Stimulated activated naive CD4-positive, alpha-beta T cell treated with Interleukin-2 at 50 U/mL for 16 hours (primary cell): ENCODE results near the gene MUTYH.
"Not testable (repeated sequence)": the region's sequence is repeated elsewhere in the genome, so short reads cannot be mapped to it uniquely, and the experiment has no call there.

Source experiments
- DNase-seq: peaks from one replicate; lab custom pipeline; 2025; lab: John Stamatoyannopoulos, UW

The MUTYH gene

DNA sequence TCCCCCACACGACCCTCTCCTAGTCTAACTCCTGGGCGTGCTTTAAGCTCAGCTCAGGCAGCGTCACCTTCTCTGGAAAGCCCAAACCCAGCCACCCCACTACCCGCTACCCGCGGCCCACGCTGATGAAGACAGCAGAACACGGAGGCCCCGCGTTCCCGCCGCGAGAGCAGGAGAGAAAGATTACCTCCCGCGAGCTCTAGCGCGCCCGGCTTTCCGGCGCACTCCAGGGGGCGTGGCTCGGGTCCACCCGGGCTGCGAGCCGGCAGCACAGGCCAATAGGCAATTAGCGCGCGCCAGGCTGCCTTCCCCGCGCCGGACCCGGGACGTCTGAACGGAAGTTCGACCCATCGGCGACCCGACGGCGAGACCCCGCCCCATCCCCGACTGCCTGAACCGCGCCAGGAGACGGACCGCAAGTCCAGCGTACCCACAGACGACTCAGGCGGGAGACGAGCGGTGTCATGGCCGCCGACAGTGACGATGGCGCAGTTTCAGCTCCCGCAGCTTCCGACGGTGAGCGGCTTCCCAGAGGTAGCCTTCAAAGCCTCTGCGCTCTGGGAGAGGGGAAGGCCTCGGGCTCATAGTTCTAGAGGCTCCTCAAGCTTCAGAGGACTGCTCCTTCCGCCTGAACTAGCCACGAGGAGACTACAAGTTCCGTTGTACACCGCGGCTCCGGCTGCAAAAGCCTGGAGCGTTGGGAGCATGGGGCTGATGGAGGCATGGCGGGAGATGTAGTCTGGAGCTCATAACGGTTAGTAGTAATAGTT, at the start of gene MUTYH, which contains the start of gene TOE1:
Gene MUTYH (minus strand): TSS at position 652 of the 770 bp plus-strand sequence. CDS start 5,935 bp downstream, outside the sequence.
Gene TOE1 (plus strand): TSS at position 382 of the 770 bp plus-strand sequence. CDS start 83 bp downstream, at position 465.
- DNase-seq, result peak; percentile 93

- DNase-seq, result no peak
Measured at GRCh38 chr1:45386219-45386618, 46.0 kb upstream of the MUTYH start.

DNA sequence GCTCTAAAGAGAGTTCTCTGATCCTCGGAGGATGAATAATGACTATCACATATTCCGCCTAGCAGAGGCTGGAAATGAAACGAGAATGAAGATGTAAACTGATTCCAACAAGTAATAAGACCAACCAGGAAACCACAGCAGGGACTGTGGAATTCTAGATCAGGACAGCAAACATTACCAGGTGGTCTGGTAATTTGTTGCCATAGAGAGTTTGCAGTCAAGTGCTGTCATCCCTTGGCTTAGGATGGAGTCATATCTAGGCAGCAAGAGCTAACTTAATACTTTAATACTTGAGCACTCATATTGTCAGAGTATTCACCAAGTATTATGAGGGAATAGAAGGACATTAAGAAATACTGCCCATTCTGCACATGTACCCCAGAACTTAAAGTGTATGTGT, 45.1 kb upstream of the MUTYH start:
- no peak for DNase-seq

DNA sequence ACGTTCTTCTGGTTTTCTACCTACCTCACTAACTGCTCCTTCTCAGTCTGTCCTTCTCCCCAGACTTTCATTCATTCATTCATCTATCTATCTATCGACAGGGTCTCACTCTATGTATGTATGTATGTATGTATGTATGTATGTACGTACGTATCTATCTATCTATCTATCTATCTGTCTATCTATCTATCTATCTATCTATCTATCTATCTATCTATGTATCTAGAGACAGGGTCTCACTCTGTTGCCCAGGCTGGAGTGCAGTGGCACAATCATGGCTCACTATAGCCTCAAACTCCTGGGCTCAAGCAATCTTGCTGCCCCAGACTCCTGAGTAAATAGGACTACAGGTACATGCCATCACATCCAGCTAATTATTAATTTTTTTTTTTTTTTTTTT, 44.0 kb upstream of the MUTYH start:
- DNase-seq, result not testable (repeated sequence)

DNA sequence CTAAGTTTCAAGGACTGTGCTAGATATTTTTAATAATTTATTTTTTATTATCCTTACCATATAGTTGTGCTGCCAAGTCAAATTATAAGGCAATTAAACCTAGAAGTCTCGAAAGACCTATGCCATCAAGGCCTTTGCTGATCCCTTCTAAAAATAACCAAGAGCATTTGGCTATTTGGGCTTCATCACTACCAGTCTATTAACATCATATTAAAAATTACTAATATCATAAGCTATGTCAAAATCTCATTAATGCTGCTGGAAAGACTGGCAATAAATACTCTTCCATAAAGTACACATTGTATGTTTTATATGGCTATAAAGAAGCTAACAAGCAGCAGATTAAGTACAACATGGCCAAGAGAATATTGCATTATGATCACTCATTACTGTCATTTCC, 43.0 kb upstream of the MUTYH start:
- no peak for DNase-seq

DNA sequence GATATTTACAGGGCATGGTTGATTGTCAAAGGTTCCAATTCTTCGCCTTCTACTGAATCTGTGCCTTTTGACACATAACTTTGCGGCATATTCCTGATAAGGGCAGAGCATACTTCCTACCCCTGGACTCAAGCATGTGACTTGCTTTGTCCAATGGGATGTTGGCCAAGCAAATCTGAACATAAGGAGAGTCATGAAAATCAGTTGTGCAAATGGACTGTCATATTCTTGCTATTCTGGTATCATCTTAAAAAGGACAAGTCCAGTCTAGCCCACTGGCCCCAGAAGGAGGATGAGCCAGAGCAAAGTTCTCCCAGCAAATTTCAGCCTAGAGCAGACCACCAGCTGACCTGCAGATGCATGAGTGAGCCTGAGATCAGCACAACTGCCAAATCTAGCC, 41.0 kb upstream of the MUTYH start:
- no peak for DNase-seq

GRCh38 chr1:45380730-45381129, 40.5 kb upstream of the MUTYH start:
- no peak for DNase-seq

DNA sequence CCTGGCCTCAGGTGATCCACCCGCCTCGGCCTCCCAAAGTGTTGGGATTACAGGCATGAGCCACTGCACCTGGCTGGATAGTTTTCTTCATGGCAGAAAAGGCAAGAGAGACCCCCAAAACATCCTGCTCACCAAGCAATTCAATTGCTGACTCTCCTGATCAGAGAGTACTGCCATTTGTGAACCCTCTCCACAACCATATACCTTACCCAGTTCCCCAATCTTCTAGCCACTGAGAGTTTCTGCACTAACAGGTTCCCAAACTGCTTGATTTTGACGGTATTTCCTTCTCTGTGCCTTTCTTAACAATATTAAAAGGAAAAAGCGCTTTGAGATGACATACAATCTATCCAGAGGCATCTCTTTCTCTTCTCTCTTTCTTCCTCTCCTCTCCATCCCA, 39.9 kb upstream of the MUTYH start:
- no peak for DNase-seq

- DNase-seq, result no peak
Measured at GRCh38 chr1:45379524-45379923, 39.3 kb upstream of the MUTYH start.

GRCh38 chr1:45378184-45378583, 37.9 kb upstream of the MUTYH start:
- no peak for DNase-seq

- DNase-seq, result no peak
Measured at GRCh38 chr1:45375104-45376090, 35.2 kb upstream of the MUTYH start.

DNA sequence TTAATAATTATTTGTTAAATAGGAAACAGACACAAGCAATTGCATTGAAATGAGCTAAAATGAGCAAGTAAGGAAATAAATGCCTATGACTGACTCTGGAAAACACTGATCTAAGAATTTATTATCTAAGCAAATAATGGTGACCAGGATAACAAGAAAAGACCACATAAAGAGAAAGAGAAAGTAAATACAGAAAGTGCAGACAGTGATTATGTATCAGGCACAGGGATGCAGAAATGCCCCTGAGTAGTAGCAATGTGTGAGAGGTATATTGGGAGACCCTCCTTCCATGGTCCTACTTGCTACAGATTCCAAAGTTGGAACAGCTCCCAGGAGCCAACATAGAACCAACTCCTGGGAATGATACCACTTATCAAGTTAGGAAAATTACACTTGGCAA, 33.3 kb upstream of the MUTYH start:
- DNase-seq, result no peak

DNA sequence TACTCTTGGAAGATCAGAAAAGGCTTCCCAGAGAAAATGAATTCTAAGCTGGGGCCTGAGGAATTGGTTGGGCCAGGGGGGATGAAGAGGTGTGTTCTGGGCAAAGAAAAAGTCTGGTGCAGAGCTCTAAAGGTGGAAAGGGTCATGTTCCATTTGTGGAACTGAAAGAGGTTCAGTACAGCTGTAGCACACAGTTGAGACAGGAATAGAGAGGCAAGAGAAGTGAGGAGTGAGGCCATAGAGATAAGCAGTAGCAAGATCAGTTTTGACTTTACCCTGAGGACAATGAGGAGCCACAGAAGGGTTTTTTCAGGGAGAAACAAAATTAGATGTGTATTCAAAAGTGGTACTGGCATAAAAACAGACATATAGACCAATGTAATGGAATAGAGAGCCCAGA, 30.3 kb upstream of the MUTYH start:
- DNase-seq, result no peak

- no peak for DNase-seq
Measured at GRCh38 chr1:45365051-45365450, 24.8 kb upstream of the MUTYH start.

- DNase-seq, result no peak
Measured at GRCh38 chr1:45364294-45364693, 24.1 kb upstream of the MUTYH start.

- not testable (repeated sequence) for DNase-seq
Measured at GRCh38 chr1:45360981-45361380, 20.7 kb upstream of the MUTYH start.

DNA sequence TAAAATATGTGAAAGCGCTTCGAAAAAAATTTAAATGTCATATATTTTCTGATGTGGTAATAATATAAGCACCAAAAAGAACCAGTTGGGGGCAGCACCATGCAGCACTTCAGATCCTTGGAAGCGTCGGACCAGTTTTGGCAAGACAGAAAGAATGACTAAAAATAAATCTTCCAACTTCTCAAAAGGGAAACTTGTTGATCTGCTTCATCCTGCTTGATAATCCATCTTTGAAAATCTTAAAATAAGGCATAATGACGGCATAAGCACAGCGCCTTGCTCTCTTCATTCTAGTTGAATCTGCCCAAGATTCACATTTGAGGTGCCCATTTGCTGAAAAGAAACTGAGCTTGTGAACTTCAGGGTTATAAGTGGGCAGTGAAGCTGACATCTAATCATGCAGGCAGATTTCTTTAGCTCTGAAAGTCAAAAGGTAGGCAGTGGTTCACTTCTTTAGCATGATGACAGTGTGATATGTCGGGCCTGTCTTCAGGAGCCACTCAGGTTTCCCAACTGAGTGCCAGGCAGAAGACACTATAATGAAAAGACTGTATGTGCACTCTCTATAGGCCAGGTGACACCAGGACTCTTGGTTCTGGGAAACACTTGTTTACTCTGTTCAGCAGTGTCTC, 19.8 kb upstream of the MUTYH start:
- peak; percentile 14 for DNase-seq

DNA sequence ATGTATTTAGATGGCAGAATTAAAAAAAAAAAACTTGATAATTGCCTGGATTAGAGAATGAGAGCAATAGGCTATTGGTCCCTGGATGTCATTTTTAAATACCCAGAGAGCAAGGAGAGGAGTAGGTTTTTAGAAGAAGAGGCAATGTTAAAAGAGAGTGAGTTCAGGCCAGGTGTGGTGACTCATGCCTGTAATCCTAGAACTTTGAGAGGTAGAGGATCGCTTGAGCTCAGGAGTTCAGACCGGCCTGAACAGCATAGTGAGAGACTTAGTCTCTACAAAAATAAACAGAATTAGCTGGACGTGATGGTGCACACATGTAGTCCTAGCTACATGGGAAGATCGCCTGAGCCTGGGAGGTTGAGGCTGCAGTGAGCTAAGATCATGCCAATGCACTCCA, 15.9 kb upstream of the MUTYH start:
- DNase-seq, result no peak

GRCh38 chr1:45355683-45356082, 15.4 kb upstream of the MUTYH start:
- no peak for DNase-seq

- DNase-seq, result no peak
Measured at GRCh38 chr1:45354838-45355237, 14.6 kb upstream of the MUTYH start.

- no peak for DNase-seq
Measured at GRCh38 chr1:45353685-45354084, 13.4 kb upstream of the MUTYH start.

- DNase-seq, result no peak
Measured at GRCh38 chr1:45351508-45351907, 11.3 kb upstream of the MUTYH start.
